Measurements from ENCODE around the gene CD248.

DNA sequence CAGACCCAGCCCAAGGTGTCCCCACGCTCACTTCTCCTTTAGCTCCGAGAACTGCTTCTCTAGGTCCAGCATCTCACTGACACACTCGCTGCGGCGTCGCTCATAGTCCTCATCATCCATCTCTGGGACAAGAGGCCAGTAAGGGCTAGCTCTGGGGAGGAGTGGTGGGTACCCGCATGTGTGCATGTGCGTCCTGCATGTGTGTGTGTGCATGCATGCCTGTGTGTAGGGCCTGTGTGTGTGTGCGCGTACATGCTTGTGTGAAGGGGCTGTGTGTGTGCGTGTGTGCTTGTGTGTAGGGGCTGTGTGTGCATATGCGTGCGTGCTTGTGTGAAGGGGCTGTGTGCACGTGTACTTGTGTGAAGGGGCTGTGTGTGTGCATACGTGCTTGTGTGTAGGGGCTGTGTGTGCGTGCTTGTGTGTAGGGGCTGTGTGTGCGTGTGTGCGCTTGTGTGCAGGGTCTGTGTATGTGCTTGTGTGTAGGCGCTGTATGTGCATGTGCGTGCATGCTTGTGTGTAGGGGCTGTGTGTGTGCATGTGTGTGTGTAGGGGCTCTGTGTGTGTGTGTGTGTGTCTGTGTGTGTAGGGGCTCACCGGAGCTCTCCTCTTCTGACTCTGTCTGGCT, 24.8 kb upstream of the CD248 start:
- TF ChIP-seq, protein P1, sequence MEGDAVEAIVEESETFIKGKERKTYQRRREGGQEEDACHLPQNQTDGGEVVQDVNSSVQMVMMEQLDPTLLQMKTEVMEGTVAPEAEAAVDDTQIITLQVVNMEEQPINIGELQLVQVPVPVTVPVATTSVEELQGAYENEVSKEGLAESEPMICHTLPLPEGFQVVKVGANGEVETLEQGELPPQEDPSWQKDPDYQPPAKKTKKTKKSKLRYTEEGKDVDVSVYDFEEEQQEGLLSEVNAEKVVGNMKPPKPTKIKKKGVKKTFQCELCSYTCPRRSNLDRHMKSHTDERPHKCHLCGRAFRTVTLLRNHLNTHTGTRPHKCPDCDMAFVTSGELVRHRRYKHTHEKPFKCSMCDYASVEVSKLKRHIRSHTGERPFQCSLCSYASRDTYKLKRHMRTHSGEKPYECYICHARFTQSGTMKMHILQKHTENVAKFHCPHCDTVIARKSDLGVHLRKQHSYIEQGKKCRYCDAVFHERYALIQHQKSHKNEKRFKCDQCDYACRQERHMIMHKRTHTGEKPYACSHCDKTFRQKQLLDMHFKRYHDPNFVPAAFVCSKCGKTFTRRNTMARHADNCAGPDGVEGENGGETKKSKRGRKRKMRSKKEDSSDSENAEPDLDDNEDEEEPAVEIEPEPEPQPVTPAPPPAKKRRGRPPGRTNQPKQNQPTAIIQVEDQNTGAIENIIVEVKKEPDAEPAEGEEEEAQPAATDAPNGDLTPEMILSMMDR (conservative IDR thresholded peaks at IDR 0.05), result no peak
- TF ChIP-seq EZH2 (IDR thresholded peaks at IDR 0.05; ENCODE audit: low read depth), result no peak
